GM12891 (cell line): ENCODE results near the gene SEC14L5.
"Not testable (repeated sequence)": the region's sequence is repeated elsewhere in the genome, so short reads cannot be mapped to it uniquely, and the experiment has no call there.

Experiments used
- POLR2A ChIP-seq: IDR thresholded peaks from 2 replicates; pipeline ENCODE4 v1.6.1; 2011; ENCODE audit warnings: low read depth, low read length, control low read depth
- TAF1 ChIP-seq: IDR thresholded peaks from 2 replicates; pipeline ENCODE4 v1.6.1; 2011; ENCODE audit warnings: low read depth, low read length, control low read depth

DNA sequence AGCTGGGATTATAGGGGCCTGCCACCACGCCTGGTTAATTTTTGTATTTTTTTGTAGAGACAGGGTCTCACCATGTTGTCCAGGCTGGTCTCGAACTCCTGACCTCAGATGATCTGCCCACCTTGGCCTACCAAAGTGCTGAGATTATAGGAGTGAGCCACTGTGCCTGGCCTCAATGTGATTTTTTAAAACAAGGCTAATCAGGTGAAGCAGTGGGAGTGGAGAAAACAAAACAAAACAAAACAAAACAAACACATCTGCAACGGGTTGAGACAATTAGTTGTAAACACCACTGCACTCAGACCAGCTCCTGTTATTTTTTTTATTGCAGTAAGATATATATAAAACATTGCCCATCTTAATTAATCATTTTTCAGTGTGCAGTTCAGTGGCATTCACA, 6.5 kb upstream of the SEC14L5 start:
- TF ChIP-seq POLR2A, TAF1: not testable (repeated sequence)
